ENCODE results near the gene TNS4.

The TNS4 gene

DNA sequence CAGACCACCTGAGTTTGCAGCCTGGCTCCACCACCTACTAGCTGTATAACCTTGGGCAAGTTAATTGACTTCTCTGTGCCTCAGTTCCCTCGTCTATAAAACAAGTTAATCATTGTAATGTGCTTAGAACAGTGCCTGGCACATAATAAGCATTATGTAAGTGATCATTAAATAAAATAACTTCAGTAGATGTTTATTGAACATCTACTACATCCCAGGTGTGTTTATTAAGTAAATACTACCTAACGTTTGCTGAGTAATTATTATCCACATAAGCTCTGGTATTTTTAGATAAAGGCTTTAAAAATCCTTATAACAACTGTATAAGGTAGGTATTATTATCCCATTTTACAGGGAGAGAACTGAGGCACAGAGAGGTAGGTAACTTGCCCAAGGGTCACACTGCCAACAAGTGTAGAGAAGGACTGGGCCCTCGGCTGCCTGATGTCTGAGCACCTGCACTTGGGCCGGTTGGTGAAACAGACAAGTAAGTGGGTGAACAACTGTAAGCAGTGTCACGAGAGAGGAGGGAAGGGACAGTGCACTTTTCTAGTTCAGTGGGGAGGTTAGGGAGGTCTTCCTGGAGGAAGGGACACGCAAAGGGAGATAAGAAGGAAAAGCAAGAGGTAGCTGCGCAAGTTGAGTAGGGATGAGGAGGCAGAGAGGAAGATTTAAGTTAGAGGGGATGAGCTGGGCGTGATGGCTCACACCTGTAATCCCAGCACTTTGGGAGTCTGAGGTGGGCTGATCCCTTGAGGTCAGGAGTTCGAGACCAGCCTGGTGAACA lies 4.6 kb downstream of the TNS4 start:
- Histone ChIP-seq H4K5ac (ENCODE audit: low read length) (no peak overlapping the region), H3K4me1 (ENCODE audit: control insufficient read depth, low read depth, low read length) (peaks cover 12% of the 10 kb centered on the region), H3K36me3 (ENCODE audit: control insufficient read depth, insufficient read depth, low read length) (no peaks in the 10 kb centered on the region), H3K18ac (ENCODE audit: low read length) (no peak overlapping the region), H2BK15ac (replicated peaks; ENCODE audit: low read depth) (no peak overlapping the region), H3K4ac (ENCODE audit: low read depth, low read length) (no peak overlapping the region), H3K27me3 (ENCODE audit: insufficient read depth, low read length, poor library complexity) (no peaks in the 10 kb centered on the region), H3K9ac (ENCODE audit: low read length) (no peak overlapping the region), H3K79me1 (ENCODE audit: low read length) (peaks cover 1% of the 10 kb centered on the region), H3K4me2 (ENCODE audit: low read length) (no peak overlapping the region), H3K56ac (ENCODE audit: low read length) (peak overlapping the region; percentile 6), H3K4me3 (ENCODE audit: low read length) (no peak overlapping the region), H4K8ac (ENCODE audit: low read depth, low read length) (no peak overlapping the region), H3K23ac (ENCODE audit: low read length) (no peak overlapping the region), H3K79me2 (ENCODE audit: control insufficient read depth, insufficient read depth, low read length) (no peaks in the 10 kb centered on the region), H3K27ac (ENCODE audit: low read depth, low read length) (no peak overlapping the region), H2AK5ac (ENCODE audit: low read length) (no peak overlapping the region), H2BK5ac (ENCODE audit: low read length) (no peak overlapping the region), H2BK120ac (ENCODE audit: low read depth, low read length) (no peak overlapping the region)
- no CpG with 5 or more reads among the region's 9 CpGs for WGBS (ENCODE audit: extremely low coverage, insufficient coverage, low lambda C conversion rate)
- DNase-seq: no peak

DNA sequence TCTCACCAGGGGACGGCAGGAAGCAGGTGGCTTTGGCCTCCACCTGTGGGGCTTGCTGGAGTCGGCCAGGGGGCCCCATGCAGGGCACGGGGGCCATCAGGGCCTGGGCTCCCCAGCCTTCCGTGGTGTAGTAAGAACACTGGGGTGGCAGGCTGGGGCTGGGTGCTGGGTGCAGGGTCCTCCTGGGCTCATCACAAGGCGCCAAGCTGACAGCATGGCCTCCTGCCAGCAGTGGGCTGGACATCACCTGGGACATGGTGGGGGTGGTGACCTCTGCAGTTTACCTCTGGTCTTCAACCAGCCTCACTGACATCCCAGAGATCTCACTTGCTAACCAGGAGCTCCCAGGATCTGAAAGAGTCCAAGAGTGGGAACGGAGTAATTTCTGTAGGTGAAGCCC lies 5.3 kb downstream of the TNS4 start:
- Histone ChIP-seq H3K4me3 (ENCODE audit: low read length) (no peak overlapping the region), H4K5ac (ENCODE audit: low read length) (no peak overlapping the region), H3K79me2 (ENCODE audit: control insufficient read depth, insufficient read depth, low read length) (no peaks in the 10 kb centered on the region), H2BK120ac (ENCODE audit: low read depth, low read length) (no peak overlapping the region), H3K79me1 (ENCODE audit: low read length) (peaks cover 1% of the 10 kb centered on the region), H3K27me3 (ENCODE audit: insufficient read depth, low read length, poor library complexity) (no peaks in the 10 kb centered on the region), H2BK5ac (ENCODE audit: low read length) (no peak overlapping the region), H4K8ac (ENCODE audit: low read depth, low read length) (no peak overlapping the region), H3K4me2 (ENCODE audit: low read length) (no peak overlapping the region), H2AK5ac (ENCODE audit: low read length) (no peak overlapping the region), H3K23ac (ENCODE audit: low read length) (no peak overlapping the region), H3K18ac (ENCODE audit: low read length) (no peak overlapping the region), H3K4ac (ENCODE audit: low read depth, low read length) (no peak overlapping the region), H3K4me1 (ENCODE audit: control insufficient read depth, low read depth, low read length) (peaks cover 14% of the 10 kb centered on the region), H3K56ac (ENCODE audit: low read length) (no peak overlapping the region), H2BK15ac (replicated peaks; ENCODE audit: low read depth) (no peak overlapping the region), H3K27ac (ENCODE audit: low read depth, low read length) (no peak overlapping the region), H3K9ac (ENCODE audit: low read length) (no peak overlapping the region), H3K36me3 (ENCODE audit: control insufficient read depth, insufficient read depth, low read length) (no peaks in the 10 kb centered on the region)
- DNase-seq: no peak
- no CpG with 5 or more reads among the region's 6 CpGs for WGBS (ENCODE audit: extremely low coverage, insufficient coverage, low lambda C conversion rate)

DNA sequence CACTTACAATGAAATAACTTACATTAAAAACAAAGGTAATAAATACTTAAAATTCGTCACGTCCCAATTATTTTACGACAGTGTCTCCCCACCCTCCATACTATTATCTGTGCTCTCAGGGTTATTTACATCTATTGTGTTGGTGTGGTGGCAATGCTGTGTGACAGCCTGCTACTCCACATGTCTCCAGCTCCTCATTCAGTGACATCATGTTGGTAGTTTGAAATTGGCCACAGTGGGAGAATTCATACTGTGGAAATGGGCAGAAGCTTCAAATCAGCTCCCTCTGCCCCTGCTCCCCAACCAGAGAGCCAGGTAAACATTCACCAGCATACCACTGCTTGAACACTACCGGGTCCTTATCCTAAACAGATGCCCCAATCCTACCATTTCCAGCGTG lies 6.3 kb downstream of the TNS4 start:
- H3K27me3 ChIP-seq (ENCODE audit: insufficient read depth, low read length, poor library complexity): no peaks in the 10 kb centered on the region
- peaks cover 1% of the 10 kb centered on the region for H3K79me1 ChIP-seq (ENCODE audit: low read length)
- H2BK5ac ChIP-seq (ENCODE audit: low read length): no peak overlapping the region
- no peak overlapping the region for H3K4me3 ChIP-seq (ENCODE audit: low read length)
- no peak overlapping the region for H3K23ac ChIP-seq (ENCODE audit: low read length)
- H3K4ac ChIP-seq (ENCODE audit: low read depth, low read length): no peak overlapping the region
- H3K4me2 ChIP-seq (ENCODE audit: low read length): no peak overlapping the region
- no peak overlapping the region for H3K56ac ChIP-seq (ENCODE audit: low read length)
- no peak for DNase-seq
- H2BK120ac ChIP-seq (ENCODE audit: low read depth, low read length): no peak overlapping the region
- H3K79me2 ChIP-seq (ENCODE audit: control insufficient read depth, insufficient read depth, low read length): no peaks in the 10 kb centered on the region
- H3K27ac ChIP-seq (ENCODE audit: low read depth, low read length): no peak overlapping the region
- no peaks in the 10 kb centered on the region for H3K36me3 ChIP-seq (ENCODE audit: control insufficient read depth, insufficient read depth, low read length)
- no peak overlapping the region for H4K5ac ChIP-seq (ENCODE audit: low read length)
- no peak overlapping the region for H4K8ac ChIP-seq (ENCODE audit: low read depth, low read length)
- peak overlapping the region; percentile 5 for H3K18ac ChIP-seq (ENCODE audit: low read length)
- no peak overlapping the region for H2AK5ac ChIP-seq (ENCODE audit: low read length)
- H3K4me1 ChIP-seq (ENCODE audit: control insufficient read depth, low read depth, low read length): peaks cover 23% of the 10 kb centered on the region
- no peak overlapping the region for H2BK15ac ChIP-seq (replicated peaks; ENCODE audit: low read depth)
- WGBS (ENCODE audit: extremely low coverage, insufficient coverage, low lambda C conversion rate): no CpG with 5 or more reads among the region's 5 CpGs
- no peak overlapping the region for H3K9ac ChIP-seq (ENCODE audit: low read length)

DNA sequence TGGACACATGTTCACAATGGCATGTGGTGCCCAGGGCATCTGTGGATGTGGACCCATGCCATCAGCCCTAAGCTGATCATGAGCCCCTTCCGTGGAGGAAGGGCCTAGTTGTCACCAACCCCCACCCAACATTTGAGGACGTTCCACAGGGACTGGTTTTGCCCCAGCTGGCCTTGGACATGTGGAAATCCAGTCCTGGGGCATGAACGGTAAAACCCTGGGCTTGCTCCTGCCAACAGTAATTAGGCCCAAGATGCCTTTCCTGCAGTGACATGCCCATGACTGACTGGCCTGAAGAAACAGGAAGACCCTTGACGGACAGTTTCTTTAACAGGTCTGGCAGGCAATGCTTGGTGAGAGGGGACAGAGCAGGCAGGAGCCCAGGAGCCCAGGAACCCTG lies 7.7 kb downstream of the TNS4 start:
- no peaks in the 10 kb centered on the region for H3K27me3 ChIP-seq (ENCODE audit: insufficient read depth, low read length, poor library complexity)
- no peak overlapping the region for H4K8ac ChIP-seq (ENCODE audit: low read depth, low read length)
- no peak overlapping the region for H3K4me2 ChIP-seq (ENCODE audit: low read length)
- no peak overlapping the region for H3K18ac ChIP-seq (ENCODE audit: low read length)
- H4K5ac ChIP-seq (ENCODE audit: low read length): no peak overlapping the region
- no peak overlapping the region for H2BK5ac ChIP-seq (ENCODE audit: low read length)
- H3K4ac ChIP-seq (ENCODE audit: low read depth, low read length): no peak overlapping the region
- H3K79me2 ChIP-seq (ENCODE audit: control insufficient read depth, insufficient read depth, low read length): no peaks in the 10 kb centered on the region
- H3K4me3 ChIP-seq (ENCODE audit: low read length): no peak overlapping the region
- H3K23ac ChIP-seq (ENCODE audit: low read length): no peak overlapping the region
- H3K27ac ChIP-seq (ENCODE audit: low read depth, low read length): no peak overlapping the region
- no peak overlapping the region for H3K9ac ChIP-seq (ENCODE audit: low read length)
- H3K56ac ChIP-seq (ENCODE audit: low read length): peak overlapping the region; percentile 35
- no peak for DNase-seq
- no peak overlapping the region for H2BK15ac ChIP-seq (replicated peaks; ENCODE audit: low read depth)
- no peak overlapping the region for H2AK5ac ChIP-seq (ENCODE audit: low read length)
- H3K36me3 ChIP-seq (ENCODE audit: control insufficient read depth, insufficient read depth, low read length): no peaks in the 10 kb centered on the region
- H2BK120ac ChIP-seq (ENCODE audit: low read depth, low read length): no peak overlapping the region
- no CpG with 5 or more reads among the region's 4 CpGs for WGBS (ENCODE audit: extremely low coverage, insufficient coverage, low lambda C conversion rate)
- peaks cover 22% of the 10 kb centered on the region for H3K4me1 ChIP-seq (ENCODE audit: control insufficient read depth, low read depth, low read length)
- peaks cover 1% of the 10 kb centered on the region for H3K79me1 ChIP-seq (ENCODE audit: low read length)

DNA sequence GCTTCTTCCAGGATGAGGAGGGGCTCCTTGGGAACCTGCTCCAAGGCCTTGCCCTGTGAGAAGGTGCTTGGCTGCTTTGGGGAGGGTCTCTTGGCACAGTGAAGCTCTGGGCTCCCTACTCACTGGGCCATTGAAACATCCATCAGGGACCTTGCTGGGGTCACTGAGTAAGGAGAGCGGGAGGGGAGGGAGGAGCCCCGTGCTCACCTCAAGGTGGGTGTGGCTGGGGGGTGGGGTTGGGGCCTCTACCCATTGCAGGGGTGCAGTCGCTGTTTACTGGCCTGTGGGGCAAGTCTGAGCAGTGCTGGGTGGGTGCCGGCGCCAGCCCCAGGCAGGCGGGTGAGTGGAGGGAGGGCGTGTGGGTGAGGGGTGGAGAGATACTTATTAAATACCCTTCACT lies 9.9 kb downstream of the TNS4 start:
- Histone ChIP-seq H3K4me2 (ENCODE audit: low read length) (no peak overlapping the region), H3K27me3 (ENCODE audit: insufficient read depth, low read length, poor library complexity) (no peaks in the 10 kb centered on the region), H3K79me2 (ENCODE audit: control insufficient read depth, insufficient read depth, low read length) (no peaks in the 10 kb centered on the region), H2BK5ac (ENCODE audit: low read length) (no peak overlapping the region), H3K9ac (ENCODE audit: low read length) (no peak overlapping the region), H3K18ac (ENCODE audit: low read length) (peak overlapping the region; percentile 13), H4K5ac (ENCODE audit: low read length) (no peak overlapping the region), H3K4me1 (ENCODE audit: control insufficient read depth, low read depth, low read length) (peaks cover 19% of the 10 kb centered on the region), H3K56ac (ENCODE audit: low read length) (peak overlapping the region; percentile 78), H3K4ac (ENCODE audit: low read depth, low read length) (no peak overlapping the region), H3K79me1 (ENCODE audit: low read length) (no peaks in the 10 kb centered on the region), H2BK15ac (replicated peaks; ENCODE audit: low read depth) (no peak overlapping the region), H3K27ac (ENCODE audit: low read depth, low read length) (no peak overlapping the region), H3K23ac (ENCODE audit: low read length) (no peak overlapping the region), H3K4me3 (ENCODE audit: low read length) (no peak overlapping the region), H2BK120ac (ENCODE audit: low read depth, low read length) (no peak overlapping the region), H2AK5ac (ENCODE audit: low read length) (peak overlapping the region; percentile 20), H3K36me3 (ENCODE audit: control insufficient read depth, insufficient read depth, low read length) (no peaks in the 10 kb centered on the region), H4K8ac (ENCODE audit: low read depth, low read length) (no peak overlapping the region)
- DNase-seq: peak; percentile 31
- no CpG with 5 or more reads among the region's 7 CpGs for WGBS (ENCODE audit: extremely low coverage, insufficient coverage, low lambda C conversion rate)

DNA sequence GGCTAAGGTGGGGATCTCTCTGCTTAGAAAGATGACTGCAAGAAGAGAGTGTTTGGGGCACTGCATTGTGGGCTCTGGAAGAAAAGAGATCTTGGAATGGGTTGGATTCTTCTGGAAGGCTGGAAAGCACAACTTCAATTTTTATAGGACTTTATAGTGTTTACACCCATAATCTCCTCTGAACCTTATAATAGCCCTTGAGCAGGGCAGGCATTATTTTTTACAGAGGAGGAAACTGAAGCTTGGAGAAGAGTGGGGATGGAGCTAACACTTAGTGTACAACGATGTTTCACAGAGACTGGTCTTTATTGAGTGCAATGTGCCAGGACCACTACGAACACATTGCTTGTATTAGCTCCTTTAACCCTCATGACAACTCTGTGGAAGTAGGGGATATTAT lies 10.4 kb downstream of the TNS4 start:
- Histone ChIP-seq H2AK5ac (ENCODE audit: low read length) (peak overlapping the region; percentile 53), H3K79me2 (ENCODE audit: control insufficient read depth, insufficient read depth, low read length) (no peaks in the 10 kb centered on the region), H3K9ac (ENCODE audit: low read length) (peak overlapping the region; percentile 31), H4K5ac (ENCODE audit: low read length) (no peak overlapping the region), H3K56ac (ENCODE audit: low read length) (peak overlapping the region; percentile 78), H3K4me2 (ENCODE audit: low read length) (no peak overlapping the region), H3K79me1 (ENCODE audit: low read length) (no peaks in the 10 kb centered on the region), H3K18ac (ENCODE audit: low read length) (peak overlapping the region; percentile 33), H2BK120ac (ENCODE audit: low read depth, low read length) (peak overlapping the region; percentile 15), H3K4me3 (ENCODE audit: low read length) (no peak overlapping the region), H3K27ac (ENCODE audit: low read depth, low read length) (peak overlapping the region; percentile 41), H4K8ac (ENCODE audit: low read depth, low read length) (no peak overlapping the region), H3K27me3 (ENCODE audit: insufficient read depth, low read length, poor library complexity) (no peaks in the 10 kb centered on the region), H2BK5ac (ENCODE audit: low read length) (peak overlapping the region; percentile 17), H3K4ac (ENCODE audit: low read depth, low read length) (peak overlapping the region; percentile 71), H3K36me3 (ENCODE audit: control insufficient read depth, insufficient read depth, low read length) (no peaks in the 10 kb centered on the region), H2BK15ac (replicated peaks; ENCODE audit: low read depth) (no peak overlapping the region), H3K23ac (ENCODE audit: low read length) (no peak overlapping the region), H3K4me1 (ENCODE audit: control insufficient read depth, low read depth, low read length) (peaks cover 19% of the 10 kb centered on the region)
- no peak for DNase-seq
- WGBS (ENCODE audit: extremely low coverage, insufficient coverage, low lambda C conversion rate): no CpG with 5 or more reads among the region's 2 CpGs
